GM12864 (cell line): ENCODE results near the gene NOP58.
"Not testable (repeated sequence)": the region's sequence is repeated elsewhere in the genome, so short reads cannot be mapped to it uniquely, and the experiment has no call there.

ENCODE experiments used
- DNase-seq: peaks from one replicate; pipeline ENCODE4 v3.0.0-alpha.2; 2011; ENCODE audit warnings: low read depth
- H3K4me3 ChIP-seq: 2 replicates; pipeline ENCODE4 v1.5.1; 2011; ENCODE audit warnings: mild to moderate bottlenecking, low read depth, low read length, control low read depth
- CTCF ChIP-seq: IDR thresholded peaks from 2 replicates; pipeline ENCODE4 v1.5.1; 2011; ENCODE audit warnings: low read depth, mild to moderate bottlenecking, moderate library complexity, low read length, control low read depth, inconsistent platforms; ENCODE audit errors: missing control alignments

Gene NOP58

DNA sequence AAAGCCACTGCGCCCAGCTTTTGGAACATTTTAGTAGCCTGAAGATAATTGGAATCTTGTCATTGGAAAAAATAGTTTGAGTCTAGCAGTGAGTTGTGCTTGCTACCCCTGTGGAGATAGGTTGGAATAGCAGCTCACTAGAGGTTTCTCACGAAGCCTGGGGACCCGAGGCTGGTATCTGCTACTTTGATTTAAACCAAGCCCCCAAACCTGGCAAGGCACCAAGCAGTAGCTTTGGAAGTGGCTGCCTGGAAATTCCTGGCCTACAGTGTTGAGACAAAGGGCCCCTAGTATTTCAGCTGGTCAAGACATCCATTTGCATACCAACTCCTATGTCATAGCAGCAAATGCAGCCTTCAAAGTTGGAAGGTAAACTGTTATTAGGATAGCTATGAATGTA, 42.1 kb downstream of the NOP58 start:
- DNase-seq: no peak
- no peak overlapping the region for H3K4me3 ChIP-seq
- TF ChIP-seq CTCF: no peak

DNA sequence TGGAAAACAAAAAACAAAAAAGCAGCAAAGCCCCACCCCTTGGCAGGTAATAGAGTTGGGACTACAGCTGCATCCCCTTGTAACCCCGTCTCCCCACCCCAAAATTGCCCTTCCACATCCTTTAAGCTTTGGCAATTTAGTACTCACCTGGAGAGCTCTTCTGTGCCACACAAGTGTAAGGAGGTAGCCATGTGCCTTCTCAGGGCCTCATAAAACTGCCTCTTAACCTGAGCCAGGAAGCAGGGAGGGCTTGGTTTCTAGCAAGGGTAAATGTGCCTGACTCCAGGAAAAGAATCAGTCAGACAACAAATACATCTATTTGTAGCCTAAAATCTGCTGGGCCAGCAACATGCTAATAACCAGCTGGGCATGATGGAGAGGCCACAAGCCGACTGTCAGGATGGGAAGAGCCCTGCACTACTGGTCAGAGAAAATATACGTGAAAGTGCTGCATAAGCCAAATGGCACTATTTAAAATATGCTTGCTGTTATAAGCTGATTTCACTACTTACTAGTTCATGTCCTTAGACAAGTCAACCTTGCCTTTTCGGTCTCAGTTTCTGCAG, 46.3 kb downstream of the NOP58 start:
- TF ChIP-seq CTCF: no peak
- no peak overlapping the region for H3K4me3 ChIP-seq
- DNase-seq: no peak

GRCh38 chr2:202314116-202314515, 48.6 kb downstream of the NOP58 start:
- no peak for DNase-seq
- no peak for TF ChIP-seq CTCF
- H3K4me3 ChIP-seq: no peak overlapping the region

DNA sequence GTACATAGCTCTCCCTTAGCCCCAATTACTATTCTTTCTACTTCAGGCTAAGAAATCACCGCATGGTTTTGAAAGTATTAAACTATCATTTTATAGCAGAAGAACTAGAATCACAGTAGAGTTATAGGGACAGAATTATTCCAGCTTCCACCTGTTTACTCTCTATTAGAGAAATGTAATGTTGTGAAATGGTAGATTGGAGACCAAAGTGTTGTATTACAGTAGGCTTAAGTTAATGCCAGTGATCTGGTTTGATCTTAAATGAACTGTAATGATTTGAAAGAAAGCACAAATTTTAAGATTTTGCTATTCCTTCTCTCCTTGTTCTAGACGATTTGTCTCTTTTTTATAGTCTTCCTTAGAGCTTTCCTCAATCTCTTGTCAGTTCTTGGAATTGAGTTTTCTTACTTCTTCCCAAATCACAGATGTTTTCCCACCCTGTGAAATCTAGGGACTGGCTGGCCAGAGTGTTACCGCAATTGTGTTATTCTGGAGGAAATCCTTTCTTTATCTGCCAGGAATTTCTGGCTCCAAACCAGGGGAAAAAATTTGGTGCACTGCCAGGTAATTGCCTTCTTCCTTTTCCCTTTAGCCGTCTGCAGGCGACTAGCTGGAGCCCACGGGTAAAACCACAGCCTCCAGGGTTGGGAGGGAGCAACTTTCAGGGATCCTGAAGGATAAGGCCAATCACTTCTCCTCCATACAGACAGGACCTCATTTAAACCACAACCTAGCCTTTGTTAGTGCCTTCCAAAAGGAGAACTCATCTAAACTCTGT, 51.7 kb downstream of the NOP58 start:
- no peak for TF ChIP-seq CTCF
- no peak overlapping the region for H3K4me3 ChIP-seq
- no peak for DNase-seq

DNA sequence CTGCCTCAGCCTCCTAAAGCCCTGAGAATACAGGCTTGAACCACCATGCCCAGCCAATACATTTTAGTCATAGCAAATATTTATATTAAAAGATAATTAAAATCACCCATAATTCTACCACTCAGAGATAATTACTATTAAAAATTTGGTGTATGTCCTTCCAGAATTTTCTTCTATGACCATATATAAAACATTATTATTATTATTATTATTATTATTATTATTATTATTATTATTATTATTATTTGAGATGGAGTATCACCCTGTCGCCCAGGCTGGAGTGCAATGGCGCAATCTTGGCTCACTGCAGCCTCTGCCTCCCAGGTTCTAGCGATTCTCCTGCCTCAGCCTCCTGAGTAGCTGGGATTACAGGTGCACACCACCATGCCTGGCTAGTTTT, 54.8 kb downstream of the NOP58 start:
- not testable (repeated sequence) for H3K4me3 ChIP-seq, DNase-seq

DNA sequence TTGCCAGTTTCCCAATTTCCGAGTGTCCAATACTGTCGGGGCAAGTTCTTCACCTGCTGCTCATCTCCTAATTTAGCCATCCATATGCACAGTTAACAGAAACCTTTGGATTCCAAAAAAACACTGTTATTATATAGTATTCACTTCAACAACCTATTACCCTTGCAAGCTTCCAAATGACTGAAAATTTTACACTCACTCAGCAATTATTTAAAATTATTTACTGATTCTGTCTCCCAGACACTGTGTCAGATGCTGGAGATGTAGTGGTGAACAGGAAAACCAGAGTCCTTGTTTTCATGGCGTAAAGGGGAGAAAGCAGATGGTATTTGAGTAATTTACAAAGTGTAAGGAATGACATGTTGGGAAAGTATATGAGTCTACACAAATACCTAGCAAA, 56.9 kb downstream of the NOP58 start:
- TF ChIP-seq CTCF: no peak
- no peak overlapping the region for H3K4me3 ChIP-seq
- DNase-seq: no peak

- DNase-seq: no peak
- H3K4me3 ChIP-seq: no peak overlapping the region
- TF ChIP-seq CTCF: no peak
These were observed 62.3 kb downstream of the NOP58 start for GRCh38 chr2:202327858-202328257.
